Neural cell (in vitro differentiated cells): ENCODE data around the gene PDLIM1. TPM values are rescaled to one million over a fixed set of nuclear protein-coding genes. Genes with fewer than 3 reads are reported as not detected.
"Not testable (repeated sequence)": the region's sequence is repeated elsewhere in the genome, so short reads cannot be mapped to it uniquely, and the experiment has no call there.

Experiments used
- H2AFZ ChIP-seq: fragments of 200-600, 300-800 bp; sonication (generic), shearing (Covaris generic); 2 replicates; pipeline ENCODE4 v1.6.0; 2014; ENCODE audit warnings: low read depth, mild to moderate bottlenecking, antibody characterized with exemption, low read length, moderate library complexity
- H3F3A ChIP-seq: fragments of 200-600 bp; shearing (Covaris generic); 2 replicates; pipeline ENCODE4 v1.6.1; 2016; ENCODE audit warnings: mild to moderate bottlenecking, moderate library complexity, mixed read lengths, antibody characterized with exemption, low read length; ENCODE audit not compliant: insufficient read depth, poor library complexity, severe bottlenecking
- H3K27ac ChIP-seq: fragments of 200-600, 300-800 bp; sonication (generic), shearing (Covaris generic); 2 replicates; pipeline ENCODE4 v1.5.1; 2014; ENCODE audit warnings: mild to moderate bottlenecking, low read length, moderate library complexity
- H3K27me3 ChIP-seq: fragments of 300-800, 200-600 bp; sonication (generic), shearing (Covaris generic); 2 replicates; pipeline ENCODE4 v1.6.0; 2014; ENCODE audit warnings: mild to moderate bottlenecking, low read depth, low read length, moderate library complexity; ENCODE audit not compliant: insufficient read depth
- H3K36me3 ChIP-seq: fragments of 300-800, 200-600 bp; sonication (generic), shearing (Covaris generic); 2 replicates; pipeline ENCODE4 v1.5.1; 2014; ENCODE audit warnings: mild to moderate bottlenecking, antibody characterized with exemption, low read length, moderate library complexity; ENCODE audit not compliant: insufficient read depth
- H3K4me2 ChIP-seq: fragments of 300-800, 200-600 bp; sonication (generic), shearing (Covaris generic); 2 replicates; pipeline ENCODE4 v1.6.0; 2014; ENCODE audit warnings: mild to moderate bottlenecking, low read length
- H3K4me3 ChIP-seq: fragments of 300-800, 200-600 bp; sonication (generic), shearing (Covaris generic); 2 replicates; pipeline ENCODE4 v1.5.1; 2014; ENCODE audit warnings: mild to moderate bottlenecking, low read length, moderate library complexity
- H3K79me2 ChIP-seq: fragments of 200-600 bp; shearing (Covaris generic); replicated peaks from 2 replicates; pipeline ENCODE4 v1.6.0; 2014; ENCODE audit warnings: mild to moderate bottlenecking, low read length, moderate library complexity; ENCODE audit not compliant: insufficient read depth
- H3K9ac ChIP-seq: fragments of 300-800, 200-600 bp; sonication (generic), shearing (Covaris generic); 2 replicates; pipeline ENCODE4 v1.6.1; 2016; ENCODE audit warnings: mild to moderate bottlenecking, low read length, mixed read lengths
- H3K9me2 ChIP-seq: fragments of 200-600 bp; shearing (Covaris generic); 2 replicates; pipeline ENCODE4 v1.6.1; 2016; ENCODE audit warnings: mild to moderate bottlenecking, low read length, mixed read lengths; ENCODE audit not compliant: insufficient read depth
- H3K9me3 ChIP-seq: fragments of 200-600, 300-800 bp; sonication (generic), shearing (Covaris generic); 2 replicates; pipeline ENCODE4 v1.6.1; 2016; ENCODE audit warnings: mild to moderate bottlenecking, mixed run types, low read length, moderate library complexity, mixed read lengths
- H4K20me1 ChIP-seq: fragments of 200-600 bp; shearing (Covaris generic); 2 replicates; pipeline ENCODE4 v1.6.1; 2016; ENCODE audit warnings: mild to moderate bottlenecking, mixed run types; ENCODE audit not compliant: insufficient read depth
- CTCF ChIP-seq: fragments of 450-650 bp; IDR thresholded peaks from 2 replicates; pipeline ENCODE4 v1.5.1; 2014; ENCODE audit warnings: antibody characterized with exemption, mild to moderate bottlenecking, moderate library complexity; ENCODE audit not compliant: poor library complexity, severe bottlenecking
- EP300 ChIP-seq: fragments of 450-650 bp; conservative IDR thresholded peaks from 2 replicates; pipeline ENCODE4 v1.6.1; 2014; ENCODE audit warnings: antibody characterized with exemption, mild to moderate bottlenecking, moderate library complexity; ENCODE audit not compliant: poor library complexity, severe bottlenecking
- EZH2 ChIP-seq: fragments of 200-600, 300-800 bp; shearing (Covaris generic), sonication (generic); IDR thresholded peaks from 2 replicates; pipeline ENCODE4 v1.6.1; 2014; ENCODE audit warnings: antibody characterized with exemption, low read length, borderline replicate concordance, mild to moderate bottlenecking; ENCODE audit not compliant: insufficient read depth, poor library complexity, severe bottlenecking
- POLR2AphosphoS5 ChIP-seq: IDR thresholded peaks from 2 replicates; pipeline ENCODE4 v1.6.1; 2012
- RAD21 ChIP-seq: fragments of 450-650 bp; conservative IDR thresholded peaks from 2 replicates; pipeline ENCODE4 v1.6.1; 2014; ENCODE audit warnings: antibody characterized with exemption, mild to moderate bottlenecking, moderate library complexity
- SMC3 ChIP-seq: fragments of 450-650 bp; conservative IDR thresholded peaks from 2 replicates; pipeline ENCODE4 v1.6.1; 2014; ENCODE audit warnings: antibody characterized with exemption, mild to moderate bottlenecking, moderate library complexity; ENCODE audit not compliant: poor library complexity
- TAF1 ChIP-seq: IDR thresholded peaks from 2 replicates; pipeline ENCODE4 v1.6.1; 2012; ENCODE audit warnings: low read depth
- polyA plus RNA-seq: library from polyadenylated mRNA; depleted of rRNA; stranded (reverse); fragments of >200 nt; gene quantifications from 2 replicates; pipeline ENCODE4 v1.2.3, GENCODE V29; 2014
- TF ChIP-seq, protein P1 (sequence below): IDR thresholded peaks from 2 replicates; pipeline ENCODE4 v1.6.1; 2012; ENCODE audit warnings: borderline replicate concordance

PDLIM1 gene
- polyA plus RNA-seq, 1 donor from 2014 or later, result 1.0 TPM

- H3K9me3 ChIP-seq, H3K9ac ChIP-seq, H3K27ac ChIP-seq, H3K4me2 ChIP-seq, H3F3A ChIP-seq, H3K79me2 ChIP-seq, H2AFZ ChIP-seq, H3K36me3 ChIP-seq, H3K9me2 ChIP-seq, H4K20me1 ChIP-seq, H3K27me3 ChIP-seq, H3K4me3 ChIP-seq: not testable (repeated sequence)
Measured at GRCh38 chr10:95240096-95240495, 50.7 kb downstream of the PDLIM1 start.

DNA sequence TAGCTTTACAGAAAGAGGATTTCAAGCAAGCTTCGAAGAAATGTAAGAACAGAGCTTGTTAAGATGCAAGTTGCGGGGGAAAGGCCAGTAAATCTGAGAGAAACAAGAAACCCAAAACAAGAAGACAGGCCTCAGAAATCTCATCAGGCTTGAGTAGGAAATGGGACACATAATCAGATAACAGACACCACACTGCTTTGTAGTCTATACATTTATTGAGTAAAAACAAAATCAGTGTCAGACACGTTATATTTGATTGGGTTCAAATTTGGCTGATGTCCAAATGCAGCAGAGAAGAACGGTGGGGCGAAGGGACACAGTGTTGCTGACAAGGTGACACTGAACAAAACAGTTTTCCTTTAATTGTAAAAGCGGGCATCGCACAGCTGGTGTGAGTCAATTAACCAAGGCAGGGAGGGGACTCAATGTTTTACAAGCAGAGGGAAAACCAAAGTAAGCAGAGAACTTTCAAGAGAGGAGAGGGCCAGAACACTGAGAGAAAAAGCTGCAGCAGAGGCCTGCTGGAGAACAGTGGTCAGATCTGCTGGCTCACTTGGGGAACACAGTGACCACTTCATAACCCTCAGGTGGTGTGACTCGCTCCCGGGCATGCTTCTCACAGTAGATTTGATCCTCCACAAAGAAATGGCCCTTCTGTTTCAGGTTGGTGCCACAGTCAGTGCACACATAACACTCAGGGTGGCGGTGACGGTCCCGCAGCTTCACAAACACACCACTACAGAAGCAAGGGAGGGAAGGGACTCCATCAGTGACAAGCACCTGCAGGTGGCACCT is 53.2 kb downstream of the PDLIM1 start:
- H3K4me2 ChIP-seq, result no peak overlapping the region
- H3K79me2 ChIP-seq, result no peaks in the 10 kb centered on the region
- no peak overlapping the region for H3K9ac ChIP-seq
- H3K36me3 ChIP-seq, result no peaks in the 10 kb centered on the region
- H3K27me3 ChIP-seq, result no peaks in the 10 kb centered on the region
- no peak overlapping the region for H3K4me3 ChIP-seq
- no peak overlapping the region for H2AFZ ChIP-seq
- no peaks in the 10 kb centered on the region for H3K9me2 ChIP-seq
- no peaks in the 10 kb centered on the region for H4K20me1 ChIP-seq
- H3K9me3 ChIP-seq, result no peaks in the 10 kb centered on the region
- H3F3A ChIP-seq, result no peaks in the 10 kb centered on the region
- no peak overlapping the region for H3K27ac ChIP-seq
- TF ChIP-seq TAF1 (no peak), EP300 (no peak)

DNA sequence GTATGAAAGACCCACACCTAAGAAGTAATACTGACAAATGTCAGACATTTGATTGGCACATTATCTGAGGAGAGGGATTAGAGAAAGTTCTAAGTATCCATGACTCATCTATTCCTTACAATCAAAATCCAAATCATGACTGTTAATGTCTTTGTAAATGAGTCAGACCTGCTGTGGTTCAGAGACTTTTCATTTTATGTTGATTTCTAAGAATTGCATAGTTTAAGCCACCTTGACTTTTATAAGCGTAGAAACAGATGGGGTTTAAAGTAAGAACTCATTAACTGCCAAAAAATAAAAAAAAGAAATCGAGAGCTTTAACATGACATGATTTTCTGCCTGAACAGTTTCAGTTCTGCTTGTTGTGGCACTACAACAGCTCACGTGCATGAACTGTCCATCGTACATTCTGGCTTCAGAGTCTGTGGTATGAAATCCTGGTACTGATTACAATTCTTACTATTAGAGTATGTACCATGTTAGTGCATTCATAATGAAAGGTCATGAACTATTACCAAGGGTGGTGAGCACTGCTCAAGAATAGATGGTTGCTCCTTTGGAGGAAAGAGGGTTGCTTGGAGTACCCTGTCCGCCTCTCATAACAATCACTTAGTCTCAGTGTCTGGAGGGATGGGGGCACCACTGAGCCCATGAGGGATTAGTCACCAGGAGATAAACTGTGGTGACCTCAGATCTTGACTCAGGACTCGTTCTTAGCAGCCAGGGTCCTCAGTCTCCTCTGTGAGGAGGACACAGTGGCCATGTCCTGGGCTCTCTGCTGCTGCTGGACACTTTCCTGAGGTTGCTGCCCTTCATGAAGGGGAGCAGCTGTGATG is 54.5 kb downstream of the PDLIM1 start:
- Histone ChIP-seq H3K4me2 (no peak overlapping the region), H3K36me3 (no peaks in the 10 kb centered on the region), H3K9me3 (no peaks in the 10 kb centered on the region)

More for the DNA sequence above, 54.5 kb downstream of the PDLIM1 start:
- H3K27me3 ChIP-seq, result no peaks in the 10 kb centered on the region
- H3K27ac ChIP-seq, result no peak overlapping the region
- no peak overlapping the region for H3K4me3 ChIP-seq
- no peaks in the 10 kb centered on the region for H3K79me2 ChIP-seq
- no peak overlapping the region for H2AFZ ChIP-seq
- no peaks in the 10 kb centered on the region for H3F3A ChIP-seq
- no peaks in the 10 kb centered on the region for H3K9me2 ChIP-seq
- no peak overlapping the region for H3K9ac ChIP-seq
- H4K20me1 ChIP-seq, result no peaks in the 10 kb centered on the region
- TF ChIP-seq RAD21 (no peak), EP300 (no peak), POLR2AphosphoS5 (no peak), SMC3 (no peak), TAF1 (no peak), EZH2 (no peak), CTCF (no peak)
- TF ChIP-seq, protein P1, sequence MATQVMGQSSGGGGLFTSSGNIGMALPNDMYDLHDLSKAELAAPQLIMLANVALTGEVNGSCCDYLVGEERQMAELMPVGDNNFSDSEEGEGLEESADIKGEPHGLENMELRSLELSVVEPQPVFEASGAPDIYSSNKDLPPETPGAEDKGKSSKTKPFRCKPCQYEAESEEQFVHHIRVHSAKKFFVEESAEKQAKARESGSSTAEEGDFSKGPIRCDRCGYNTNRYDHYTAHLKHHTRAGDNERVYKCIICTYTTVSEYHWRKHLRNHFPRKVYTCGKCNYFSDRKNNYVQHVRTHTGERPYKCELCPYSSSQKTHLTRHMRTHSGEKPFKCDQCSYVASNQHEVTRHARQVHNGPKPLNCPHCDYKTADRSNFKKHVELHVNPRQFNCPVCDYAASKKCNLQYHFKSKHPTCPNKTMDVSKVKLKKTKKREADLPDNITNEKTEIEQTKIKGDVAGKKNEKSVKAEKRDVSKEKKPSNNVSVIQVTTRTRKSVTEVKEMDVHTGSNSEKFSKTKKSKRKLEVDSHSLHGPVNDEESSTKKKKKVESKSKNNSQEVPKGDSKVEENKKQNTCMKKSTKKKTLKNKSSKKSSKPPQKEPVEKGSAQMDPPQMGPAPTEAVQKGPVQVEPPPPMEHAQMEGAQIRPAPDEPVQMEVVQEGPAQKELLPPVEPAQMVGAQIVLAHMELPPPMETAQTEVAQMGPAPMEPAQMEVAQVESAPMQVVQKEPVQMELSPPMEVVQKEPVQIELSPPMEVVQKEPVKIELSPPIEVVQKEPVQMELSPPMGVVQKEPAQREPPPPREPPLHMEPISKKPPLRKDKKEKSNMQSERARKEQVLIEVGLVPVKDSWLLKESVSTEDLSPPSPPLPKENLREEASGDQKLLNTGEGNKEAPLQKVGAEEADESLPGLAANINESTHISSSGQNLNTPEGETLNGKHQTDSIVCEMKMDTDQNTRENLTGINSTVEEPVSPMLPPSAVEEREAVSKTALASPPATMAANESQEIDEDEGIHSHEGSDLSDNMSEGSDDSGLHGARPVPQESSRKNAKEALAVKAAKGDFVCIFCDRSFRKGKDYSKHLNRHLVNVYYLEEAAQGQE, result no peak
